Coronary artery (tissue), 2 donors: ENCODE measurements around the gene GNAT2.

Experiments used
- DNase-seq: peaks from one replicate; pipeline ENCODE4 v3.0.0-alpha.2; 2017; ENCODE audit warnings: low spot score
- H3K27ac ChIP-seq, 2 donors: fragments of 200-600 bp; sonication (generic); one replicate each; pipeline ENCODE4 v1.5.1; 2016 to 2019
- H3K4me3 ChIP-seq: fragments of 200-600 bp; sonication (generic); 2 replicates; pipeline ENCODE4 v1.5.1; 2016; ENCODE audit warnings: mild to moderate bottlenecking, moderate library complexity
- TF ChIP-seq, protein P1 (sequence below): fragments of 200-600 bp; sonication (generic); IDR thresholded peaks from one replicate; pipeline ENCODE4 v1.5.1; 2019; ENCODE audit warnings: antibody characterized with exemption

The GNAT2 gene

GRCh38 chr1:109603229-109603628 lies 16.2 kb downstream of the GNAT2 start:
- no peak overlapping the region for H3K4me3 ChIP-seq
- no peak for DNase-seq
- no peak overlapping the region for H3K27ac ChIP-seq
- TF ChIP-seq, protein P1, sequence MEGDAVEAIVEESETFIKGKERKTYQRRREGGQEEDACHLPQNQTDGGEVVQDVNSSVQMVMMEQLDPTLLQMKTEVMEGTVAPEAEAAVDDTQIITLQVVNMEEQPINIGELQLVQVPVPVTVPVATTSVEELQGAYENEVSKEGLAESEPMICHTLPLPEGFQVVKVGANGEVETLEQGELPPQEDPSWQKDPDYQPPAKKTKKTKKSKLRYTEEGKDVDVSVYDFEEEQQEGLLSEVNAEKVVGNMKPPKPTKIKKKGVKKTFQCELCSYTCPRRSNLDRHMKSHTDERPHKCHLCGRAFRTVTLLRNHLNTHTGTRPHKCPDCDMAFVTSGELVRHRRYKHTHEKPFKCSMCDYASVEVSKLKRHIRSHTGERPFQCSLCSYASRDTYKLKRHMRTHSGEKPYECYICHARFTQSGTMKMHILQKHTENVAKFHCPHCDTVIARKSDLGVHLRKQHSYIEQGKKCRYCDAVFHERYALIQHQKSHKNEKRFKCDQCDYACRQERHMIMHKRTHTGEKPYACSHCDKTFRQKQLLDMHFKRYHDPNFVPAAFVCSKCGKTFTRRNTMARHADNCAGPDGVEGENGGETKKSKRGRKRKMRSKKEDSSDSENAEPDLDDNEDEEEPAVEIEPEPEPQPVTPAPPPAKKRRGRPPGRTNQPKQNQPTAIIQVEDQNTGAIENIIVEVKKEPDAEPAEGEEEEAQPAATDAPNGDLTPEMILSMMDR: no peak

- Histone ChIP-seq H3K4me3 (no peak overlapping the region), H3K27ac (no peak overlapping the region)
- TF ChIP-seq, protein P1: no peak
- no peak for DNase-seq
Observed at GRCh38 chr1:109598655-109599054, 20.8 kb downstream of the GNAT2 start.

DNA sequence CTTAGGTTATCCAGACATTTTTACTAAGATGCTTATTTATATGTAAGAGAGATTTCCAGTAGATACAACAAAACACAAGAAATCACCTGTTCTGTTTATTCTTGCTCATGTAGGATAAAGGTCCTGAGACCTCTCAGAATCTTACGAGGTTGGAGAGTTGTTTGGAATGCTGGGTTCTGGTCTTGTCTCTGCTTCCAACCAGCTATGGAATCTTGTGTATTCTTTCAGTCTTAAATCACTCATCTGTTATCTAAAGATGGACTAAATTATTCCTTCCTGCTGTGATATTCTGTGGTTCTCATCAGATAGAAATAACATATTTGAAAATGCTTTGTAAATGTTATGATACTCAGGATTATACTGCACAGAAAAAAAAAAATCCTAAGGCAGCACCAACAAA lies 21.3 kb downstream of the GNAT2 start:
- Histone ChIP-seq H3K27ac (no peak overlapping the region), H3K4me3 (no peak overlapping the region)
- TF ChIP-seq, protein P1: no peak
- no peak for DNase-seq

DNA sequence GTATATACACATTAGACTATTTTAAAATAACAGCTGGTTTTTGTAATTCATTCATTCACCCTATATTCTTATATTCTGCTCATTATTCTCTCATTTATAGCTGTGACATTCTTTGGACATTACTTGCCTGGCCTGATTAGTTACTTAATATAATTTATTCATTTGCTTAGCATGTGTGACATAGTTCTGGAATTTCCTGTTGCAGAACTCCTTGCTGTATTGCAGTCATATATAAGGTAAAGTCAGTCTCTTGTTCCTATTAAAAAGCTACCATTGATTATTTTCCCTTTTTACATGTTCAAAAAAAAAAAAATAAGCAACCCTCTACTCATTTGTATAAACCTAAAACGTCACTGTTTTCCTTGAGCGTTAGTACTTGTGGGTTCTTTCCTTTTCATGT lies 23.9 kb downstream of the GNAT2 start:
- no peak for DNase-seq
- Histone ChIP-seq H3K4me3 (no peak overlapping the region), H3K27ac (no peak overlapping the region)
- TF ChIP-seq, protein P1: no peak

- no peak overlapping the region for H3K4me3 ChIP-seq
- no peak overlapping the region for H3K27ac ChIP-seq
- no peak for DNase-seq
- TF ChIP-seq, protein P1: no peak
Observed at GRCh38 chr1:109592916-109593315, 26.5 kb downstream of the GNAT2 start.

- TF ChIP-seq, protein P1: no peak
- Histone ChIP-seq H3K27ac (no peak overlapping the region), H3K4me3 (no peak overlapping the region)
- DNase-seq: no peak
Observed at GRCh38 chr1:109589679-109590078, 29.7 kb downstream of the GNAT2 start.

- no peak for DNase-seq
- Histone ChIP-seq H3K27ac (no peak overlapping the region), H3K4me3 (no peak overlapping the region)
- TF ChIP-seq, protein P1: no peak
Observed at GRCh38 chr1:109589177-109589576, 30.2 kb downstream of the GNAT2 start.
